Adipose tissue (tissue), 3 donors: Measurements from ENCODE around the gene TUBB4B. TPM values are rescaled to one million over a fixed set of nuclear protein-coding genes. Genes with fewer than 3 reads are reported as not detected.
"Not testable (repeated sequence)": the region's sequence is repeated elsewhere in the genome, so short reads cannot be mapped to it uniquely, and the experiment has no call there.

ENCODE experiments used
- H3K27ac ChIP-seq: one replicate; pipeline ENCODE4 v1.5.1; 2013; ENCODE audit warnings: low read depth, low read length
- WGBS, 3 donors: extraction: QIAGEN DNeasy Blood & Tissue Kit; methylation state at CpG; one replicate each; pipeline ENCODE4 v1.1.7; 2013; 5-methylcytosine and 5-hydroxymethylcytosine counted together
- polyA plus RNA-seq, 3 donors: library from polyadenylated mRNA; stranded (reverse); fragments of 200-250 nt; gene quantifications; one replicate each; pipeline ENCODE4 v1.2.3, GENCODE V29; 2013
- donor health status: healthy with polysubstance abuse.
- donor health status: Bipolar disorder and iron deficiency.
- donor health status: healthy.

Gene TUBB4B
- polyA plus RNA-seq, 3 donors, result 88.8 to 317 (median 145) TPM

DNA sequence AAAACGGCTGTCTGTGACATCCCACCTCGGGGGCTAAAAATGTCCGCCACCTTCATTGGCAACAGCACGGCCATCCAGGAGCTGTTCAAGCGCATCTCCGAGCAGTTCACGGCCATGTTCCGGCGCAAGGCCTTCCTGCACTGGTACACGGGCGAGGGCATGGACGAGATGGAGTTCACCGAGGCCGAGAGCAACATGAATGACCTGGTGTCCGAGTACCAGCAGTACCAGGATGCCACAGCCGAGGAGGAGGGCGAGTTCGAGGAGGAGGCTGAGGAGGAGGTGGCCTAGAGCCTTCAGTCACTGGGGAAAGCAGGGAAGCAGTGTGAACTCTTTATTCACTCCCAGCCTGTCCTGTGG is 2.2 kb downstream of the TUBB4B start:
- WGBS, 3 donors, result 66 to 94% (median 91%) methylated on average over 15 to 18 of the region's 18 CpGs
- not testable (repeated sequence) for H3K27ac ChIP-seq

DNA sequence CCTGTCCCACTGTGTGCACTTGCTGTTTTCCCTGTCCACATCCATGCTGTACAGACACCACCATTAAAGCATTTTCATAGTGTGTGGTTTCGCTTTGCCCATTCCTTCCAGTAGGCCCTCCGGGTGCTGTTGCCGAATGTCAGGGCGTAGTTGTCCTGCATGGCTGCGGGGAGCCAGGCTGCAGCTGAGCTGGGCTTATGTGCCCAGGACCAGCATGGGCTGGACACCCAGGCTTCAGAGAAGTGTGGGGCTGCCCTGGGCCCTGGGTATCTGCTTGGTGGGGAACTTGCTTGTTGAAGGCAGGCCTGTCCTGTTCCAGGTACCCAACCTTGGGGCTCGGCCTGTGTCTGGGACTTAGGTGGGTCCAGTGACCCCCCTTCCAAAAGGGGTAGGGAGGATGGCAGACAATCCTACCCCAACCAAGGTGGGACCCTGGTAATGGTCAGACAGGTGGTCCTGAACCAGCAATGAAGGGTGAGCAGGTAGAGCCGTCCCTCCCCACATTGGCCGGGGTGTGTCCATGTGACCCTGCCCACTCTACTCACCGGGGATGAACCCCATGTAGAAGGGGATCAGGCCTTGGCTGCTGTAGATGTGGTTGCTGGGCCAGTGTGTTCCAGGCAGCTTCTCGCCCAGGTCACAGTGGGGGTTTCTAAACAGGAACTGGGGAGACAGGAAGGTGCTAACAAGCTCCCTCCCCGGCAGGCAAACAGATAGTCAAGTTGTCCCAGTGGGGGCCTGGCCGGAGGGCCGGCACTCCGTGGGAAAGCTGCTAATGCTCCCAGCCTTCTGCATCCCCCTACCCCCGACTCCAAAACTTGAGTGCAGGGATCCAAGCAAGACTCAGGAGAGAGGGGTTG is 2.8 kb downstream of the TUBB4B start:
- WGBS, 3 donors, result 56 to 71% (median 68%) methylated on average over 15 of the region's 15 CpGs
- no peak overlapping the region for H3K27ac ChIP-seq

DNA sequence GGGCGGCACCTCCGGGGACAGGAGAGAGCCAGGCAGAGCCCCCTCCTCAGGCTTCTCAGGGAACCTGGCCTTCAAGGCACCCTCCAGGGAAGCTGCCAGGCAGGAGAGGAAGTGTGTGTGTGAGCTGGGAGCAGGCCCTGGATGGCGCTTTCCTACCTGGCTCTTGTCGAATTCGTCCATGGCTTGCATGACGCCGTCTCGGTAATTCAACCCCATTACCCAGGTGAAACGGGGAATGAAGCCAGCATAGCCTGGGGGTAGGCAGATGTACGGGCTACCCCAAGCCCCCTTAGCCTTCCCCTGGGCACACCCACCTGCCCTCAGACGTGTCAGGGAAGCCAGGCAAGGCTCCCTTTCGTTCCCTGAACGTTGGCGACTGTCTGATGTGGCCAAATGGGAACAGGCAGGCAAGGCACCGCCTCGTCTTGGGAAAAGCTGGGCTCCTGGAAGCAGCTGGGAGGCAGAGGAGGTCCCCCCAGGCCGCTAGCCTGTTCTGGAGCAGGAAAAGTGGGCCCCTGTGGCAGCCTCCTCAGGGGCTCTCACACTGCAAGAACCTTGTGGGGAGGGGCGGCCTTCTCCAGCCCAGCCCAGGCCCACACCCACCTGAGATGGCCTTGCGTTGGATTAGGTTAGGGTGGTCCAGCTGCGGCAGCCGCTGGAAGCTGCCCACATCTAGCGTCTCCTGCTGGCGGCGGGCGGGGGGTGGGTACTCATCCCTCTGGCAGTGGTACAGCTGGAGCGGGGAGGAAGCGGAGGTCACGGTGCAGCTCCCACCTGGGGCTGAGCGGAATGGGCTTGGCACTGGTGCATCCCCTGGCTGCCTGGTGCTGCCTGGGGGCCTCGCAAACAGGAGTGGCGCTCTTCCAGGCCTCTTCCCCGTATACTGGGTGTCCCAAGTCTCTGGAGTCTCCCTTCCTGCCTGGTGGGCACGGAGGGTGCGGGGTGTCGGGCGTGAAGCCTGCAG is 3.7 kb downstream of the TUBB4B start:
- WGBS, 3 donors, result 66 to 68% (median 67%) methylated on average over 33 to 36 of the region's 36 CpGs
- no peak overlapping the region for H3K27ac ChIP-seq

DNA sequence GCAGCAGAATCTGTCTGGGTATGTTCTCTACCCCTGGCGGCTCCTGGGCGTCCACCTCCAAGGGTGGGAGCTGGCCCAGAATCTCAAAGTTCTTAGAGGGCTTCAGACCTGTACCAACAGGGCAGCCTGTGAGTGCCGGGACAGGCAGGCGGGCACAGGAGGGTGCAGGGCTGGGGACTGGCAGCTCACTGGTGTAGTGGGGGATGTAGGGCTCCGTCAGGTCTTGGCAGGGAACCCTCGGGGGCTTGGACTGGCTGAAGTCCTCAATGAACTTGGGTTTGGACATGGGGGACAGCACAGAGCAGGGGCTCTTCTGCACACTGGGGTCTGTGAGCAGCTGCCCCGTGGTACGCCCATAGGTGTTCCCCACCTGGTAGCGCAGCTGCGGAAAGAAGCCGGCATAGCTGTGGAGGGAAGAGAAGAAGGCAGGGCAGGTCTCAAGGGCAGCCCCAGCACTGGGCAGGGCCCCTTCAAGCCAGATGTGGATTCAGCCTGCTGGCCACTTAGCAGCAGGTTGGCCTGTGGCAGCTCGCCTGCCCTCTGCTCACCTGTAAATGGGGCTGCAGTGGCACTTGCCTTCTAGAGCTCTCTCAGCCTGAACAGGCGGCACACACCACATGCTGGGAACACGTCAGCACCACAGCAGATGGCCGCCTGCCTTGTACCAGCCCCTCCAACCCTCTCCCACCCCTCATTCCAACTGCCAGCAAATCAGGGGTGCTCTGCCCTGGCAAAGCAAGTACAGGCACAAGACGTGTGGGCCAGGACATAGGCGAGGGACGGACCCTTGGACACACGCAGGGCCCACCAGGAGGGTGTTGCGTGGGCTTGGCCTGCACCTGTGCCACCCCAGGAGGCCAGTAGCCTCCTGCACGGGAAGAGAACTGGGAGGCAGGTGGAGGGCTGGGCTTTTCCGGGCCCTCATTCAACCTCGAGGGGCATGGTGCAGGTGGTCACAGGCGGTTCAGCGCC is 4.6 kb downstream of the TUBB4B start:
- WGBS, 3 donors, result 88 to 92% (median 92%) methylated on average over 23 to 25 of the region's 25 CpGs

DNA sequence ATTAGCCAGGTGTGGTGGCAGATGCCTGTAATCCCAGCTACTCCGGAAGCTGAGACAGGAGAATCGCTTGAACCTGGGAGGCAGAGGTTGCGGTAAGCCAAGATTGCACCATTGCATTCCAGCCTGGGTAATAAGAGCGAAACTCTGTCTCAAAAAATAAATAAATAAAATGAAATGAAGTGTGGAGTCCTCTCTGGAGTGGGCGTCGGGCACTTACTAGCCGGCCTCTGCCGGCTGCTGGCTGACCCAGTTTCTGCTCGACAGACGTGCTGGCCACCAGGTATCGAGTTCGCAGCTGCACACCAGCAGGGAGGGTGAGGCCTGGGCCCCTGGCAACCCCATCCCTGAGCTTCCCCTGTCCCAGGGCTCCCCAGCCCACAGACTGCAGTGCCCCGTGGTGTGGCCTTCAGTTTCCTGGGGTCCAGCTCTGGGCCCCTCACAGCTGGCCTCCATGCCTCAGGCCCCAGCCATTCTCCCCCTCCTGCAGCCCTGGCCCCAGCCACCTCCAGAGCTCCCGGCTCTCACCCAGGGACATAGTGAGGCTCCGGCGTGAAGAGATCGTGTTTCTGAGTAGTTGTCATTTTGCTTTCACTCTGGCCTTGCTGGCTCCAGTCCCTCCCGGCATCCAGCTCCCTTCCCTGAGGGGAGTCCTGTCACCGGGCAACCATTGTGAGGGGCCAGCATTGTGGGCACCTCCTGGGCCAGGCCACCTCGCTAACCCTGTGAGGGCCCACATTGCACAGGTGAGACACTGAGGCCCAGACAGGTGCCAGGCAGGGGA is 6.2 kb downstream of the TUBB4B start:
- H3K27ac ChIP-seq, result no peak overlapping the region
- WGBS, 3 donors, result 75 to 84% (median 77%) methylated on average over 20 of the region's 20 CpGs

More for the DNA sequence above, 4.6 kb downstream of the TUBB4B start:
- no peak overlapping the region for H3K27ac ChIP-seq

DNA sequence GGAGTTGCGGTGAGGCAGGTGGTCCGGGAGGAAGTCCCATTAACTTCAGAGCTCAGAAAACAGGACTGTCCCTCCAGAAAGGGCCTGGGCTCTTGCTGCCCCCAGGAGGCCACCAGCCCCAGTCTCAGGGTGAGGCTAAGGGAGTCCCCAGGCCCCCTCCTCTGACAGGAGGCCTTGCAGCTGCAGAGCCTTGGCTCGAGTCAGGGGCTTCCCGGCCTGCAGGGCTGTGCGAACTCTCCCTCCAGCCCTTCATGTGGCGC is 6.8 kb downstream of the TUBB4B start:
- 83 to 93% (median 88%) methylated on average over 6 of the region's 6 CpGs for WGBS, 3 donors

DNA sequence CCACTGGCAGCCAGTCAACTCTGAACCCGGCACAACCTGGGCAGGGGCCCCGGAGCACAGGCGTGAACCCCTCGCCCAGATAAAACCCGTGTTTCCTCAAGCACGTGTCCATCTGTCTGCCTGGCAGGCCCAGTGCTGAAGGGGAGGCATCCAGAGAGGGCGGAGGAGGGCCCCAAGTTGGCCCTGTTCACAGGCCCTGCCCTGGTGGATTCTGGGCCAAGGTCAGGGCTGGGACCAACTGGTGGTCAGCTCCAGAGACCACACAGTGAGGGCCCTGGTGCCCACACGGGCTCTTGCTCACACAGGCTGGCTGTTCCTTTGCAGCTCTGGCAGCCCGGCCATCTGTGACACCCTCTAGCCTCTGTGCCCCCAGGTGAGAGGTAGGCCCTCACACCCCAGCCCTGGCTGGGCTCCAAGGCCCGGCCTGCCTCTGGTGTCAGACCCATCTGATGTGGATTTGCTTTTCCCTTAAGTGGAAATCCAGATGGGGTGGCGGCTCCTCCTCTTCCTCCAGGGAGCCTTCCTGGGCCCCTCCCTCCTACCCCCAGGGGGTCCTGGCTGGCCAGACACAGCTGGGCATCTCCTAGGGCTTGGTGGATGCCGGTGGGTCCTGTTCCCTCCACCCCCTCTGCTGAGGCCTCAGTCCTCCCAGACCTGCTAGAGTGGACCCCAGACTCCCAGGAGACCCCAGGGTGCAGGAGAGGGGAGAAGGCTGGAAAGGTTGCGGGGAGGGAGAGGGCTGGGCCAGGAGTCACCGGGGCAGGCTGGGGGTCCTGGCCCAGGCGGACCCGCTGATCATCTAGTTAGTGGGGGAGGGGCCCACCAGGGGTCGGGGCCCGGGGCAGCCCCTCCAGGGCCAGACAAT is 9.5 kb downstream of the TUBB4B start:
- no peak overlapping the region for H3K27ac ChIP-seq
- WGBS, 3 donors, result 53 to 64% (median 61%) methylated on average over 12 to 18 of the region's 18 CpGs

More for the DNA sequence above, 6.8 kb downstream of the TUBB4B start:
- no peak overlapping the region for H3K27ac ChIP-seq

DNA sequence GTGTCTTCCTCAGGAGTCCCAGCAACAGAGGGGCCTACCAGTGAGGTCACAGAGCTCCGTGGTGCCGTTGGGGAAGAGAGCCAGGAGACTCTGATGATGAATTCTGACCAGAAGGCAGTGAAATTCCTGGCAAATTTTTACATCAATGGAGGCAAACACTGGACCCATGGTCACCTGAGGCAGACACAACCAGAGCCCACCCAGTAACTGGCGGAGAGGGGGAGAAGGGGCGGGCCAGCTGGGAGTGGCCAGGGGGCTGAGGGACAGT is 10.0 kb downstream of the TUBB4B start, which contains the start of gene STPG3:
Gene STPG3, plus strand, starts transcription at position 93 of the 268 bp plus-strand sequence. Its CDS starts 1 bp downstream, at position 94.
- whole genome bisulfite sequencing, 3 donors, result 50 to 74% (median 53%) methylated on average over 2 to 4 of the region's 4 CpGs
- H3K27ac ChIP-seq, result no peak within 1 kb of the TSS

DNA sequence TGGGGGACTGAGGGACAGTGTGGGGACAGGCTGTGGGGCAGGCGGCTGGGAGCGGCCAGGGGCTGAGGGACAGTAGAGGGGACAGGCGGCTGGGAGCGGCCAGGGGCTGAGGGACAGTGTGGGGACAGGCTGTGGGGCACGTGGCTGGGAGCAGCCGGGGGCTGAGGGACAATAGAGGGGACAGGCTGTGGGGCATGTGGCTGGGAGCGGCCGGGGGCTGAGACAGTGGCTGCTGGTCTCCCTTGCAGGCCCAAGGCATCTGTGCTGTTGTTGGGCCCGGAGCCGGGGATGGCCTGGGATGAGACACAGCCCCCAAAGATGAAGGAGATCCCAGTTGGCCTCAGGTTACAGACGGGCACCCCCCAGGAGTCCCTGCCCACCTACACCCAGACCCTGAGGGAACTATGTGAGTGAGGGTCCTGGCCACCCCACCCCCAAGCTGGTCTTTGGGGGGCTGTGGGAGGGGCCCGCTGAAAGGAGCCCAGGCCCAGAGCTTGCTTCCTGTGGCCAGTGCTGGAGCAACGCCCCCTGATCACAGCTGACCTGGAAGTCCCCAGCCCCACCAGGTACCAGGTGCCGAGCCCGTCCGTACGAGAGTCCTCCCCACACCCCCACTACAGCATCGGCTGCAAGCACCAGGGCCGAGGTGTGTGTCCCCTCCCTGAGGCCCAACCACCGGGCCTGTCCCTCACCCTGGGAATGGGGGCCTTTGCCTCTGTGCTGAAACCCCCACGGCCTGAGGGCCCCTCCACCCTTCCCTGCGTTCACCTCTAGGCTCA is 10.6 kb downstream of the TUBB4B start:
- 84 to 95% (median 88%) methylated on average over 18 to 22 of the region's 22 CpGs for WGBS, 3 donors
- no peak overlapping the region for H3K27ac ChIP-seq

DNA sequence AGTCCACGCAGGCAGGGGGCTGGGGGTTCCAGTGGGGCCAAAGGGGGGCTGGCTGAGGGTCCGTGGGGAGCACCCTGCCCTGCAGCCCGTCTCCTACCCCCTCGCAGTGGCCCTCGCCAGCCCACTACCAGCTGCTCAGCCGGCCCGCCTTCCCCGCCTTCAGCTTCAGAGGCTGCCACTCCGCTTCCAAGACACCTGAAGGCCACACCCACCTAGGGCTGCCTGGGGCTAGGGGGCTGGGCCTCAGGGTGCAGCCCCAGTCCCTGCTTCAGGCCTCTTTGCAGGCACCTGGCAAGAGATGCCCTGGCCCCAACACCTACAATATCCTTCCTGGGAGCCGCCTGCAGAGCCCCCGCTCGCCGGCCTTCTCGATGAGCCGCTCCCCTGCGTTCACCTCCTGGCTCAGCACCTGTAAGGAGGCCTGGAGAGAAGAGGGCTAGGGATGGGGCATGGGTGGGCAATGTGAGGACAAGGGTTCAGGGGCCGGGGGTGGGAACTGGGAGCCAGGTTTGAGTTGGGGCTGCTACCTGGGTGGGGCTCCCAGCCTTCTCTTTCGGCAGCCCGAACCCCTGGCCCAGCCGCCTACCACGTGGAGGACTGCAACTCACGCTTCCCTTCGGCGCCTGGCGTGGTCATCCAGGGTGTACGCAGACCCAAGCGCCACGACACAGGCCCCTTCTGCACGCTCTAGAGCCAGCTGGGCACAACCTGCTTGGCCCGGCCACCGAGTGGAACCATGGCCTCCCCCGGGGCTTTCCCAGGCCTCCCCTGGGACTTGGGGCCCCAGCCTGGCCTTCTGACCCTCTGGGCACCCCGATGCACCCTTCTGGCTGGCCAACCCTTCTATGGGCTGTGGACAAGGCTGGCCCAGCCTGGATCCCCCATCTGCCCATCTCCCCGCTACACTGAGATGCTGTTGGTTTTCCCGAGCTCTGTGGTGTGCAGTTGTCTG is 11.7 kb downstream of the TUBB4B start:
- H3K27ac ChIP-seq, result no peak overlapping the region
- 77 to 91% (median 90%) methylated on average over 30 to 35 of the region's 35 CpGs for WGBS, 3 donors

DNA sequence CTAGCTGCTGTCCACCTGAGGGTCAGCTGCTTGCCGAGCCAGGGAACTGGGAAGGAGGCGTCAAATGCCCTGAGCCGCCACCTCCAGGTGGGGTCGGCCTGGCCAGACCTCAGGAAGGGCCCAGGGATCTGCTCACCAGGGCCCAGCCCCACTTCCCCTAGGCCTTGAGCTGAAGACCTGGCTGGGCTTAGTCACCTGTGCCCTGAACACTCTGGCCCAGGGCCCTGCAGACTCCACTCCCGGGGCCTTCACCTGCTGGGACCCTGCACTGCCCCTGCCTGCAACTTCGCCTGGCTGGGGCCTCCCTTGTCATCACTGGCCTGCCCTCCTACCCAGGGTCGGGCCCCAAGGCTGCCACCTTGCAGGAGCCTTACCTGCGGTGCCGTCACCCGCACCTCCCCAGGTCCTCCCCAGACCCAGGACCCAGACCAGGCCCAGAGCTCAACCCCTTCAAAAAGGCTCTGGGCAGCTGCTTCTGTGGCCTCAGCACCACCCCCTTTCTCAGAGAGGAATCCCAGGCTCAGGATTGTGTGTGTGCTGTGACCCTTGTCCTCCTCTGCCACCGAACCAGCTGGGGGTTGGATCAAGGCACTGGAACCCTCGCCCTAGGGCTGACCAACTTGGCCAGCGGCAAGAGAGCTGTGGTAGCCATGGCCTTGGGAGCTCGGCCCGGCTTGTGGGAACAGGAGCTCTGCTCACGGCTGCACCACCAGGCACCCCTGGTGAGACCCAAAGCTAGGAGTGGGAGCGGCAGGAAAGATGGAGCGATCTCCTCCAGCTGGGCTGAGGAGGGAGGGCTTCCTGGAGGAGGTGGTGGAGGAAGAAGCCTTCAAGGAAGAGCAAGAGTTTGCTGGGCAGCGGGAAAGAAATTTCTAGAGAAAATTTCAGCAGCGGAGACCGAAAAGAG is 12.9 kb downstream of the TUBB4B start:
- WGBS, 3 donors, result 34 to 76% (median 66%) methylated on average over 21 of the region's 21 CpGs
- H3K27ac ChIP-seq, result no peak overlapping the region

DNA sequence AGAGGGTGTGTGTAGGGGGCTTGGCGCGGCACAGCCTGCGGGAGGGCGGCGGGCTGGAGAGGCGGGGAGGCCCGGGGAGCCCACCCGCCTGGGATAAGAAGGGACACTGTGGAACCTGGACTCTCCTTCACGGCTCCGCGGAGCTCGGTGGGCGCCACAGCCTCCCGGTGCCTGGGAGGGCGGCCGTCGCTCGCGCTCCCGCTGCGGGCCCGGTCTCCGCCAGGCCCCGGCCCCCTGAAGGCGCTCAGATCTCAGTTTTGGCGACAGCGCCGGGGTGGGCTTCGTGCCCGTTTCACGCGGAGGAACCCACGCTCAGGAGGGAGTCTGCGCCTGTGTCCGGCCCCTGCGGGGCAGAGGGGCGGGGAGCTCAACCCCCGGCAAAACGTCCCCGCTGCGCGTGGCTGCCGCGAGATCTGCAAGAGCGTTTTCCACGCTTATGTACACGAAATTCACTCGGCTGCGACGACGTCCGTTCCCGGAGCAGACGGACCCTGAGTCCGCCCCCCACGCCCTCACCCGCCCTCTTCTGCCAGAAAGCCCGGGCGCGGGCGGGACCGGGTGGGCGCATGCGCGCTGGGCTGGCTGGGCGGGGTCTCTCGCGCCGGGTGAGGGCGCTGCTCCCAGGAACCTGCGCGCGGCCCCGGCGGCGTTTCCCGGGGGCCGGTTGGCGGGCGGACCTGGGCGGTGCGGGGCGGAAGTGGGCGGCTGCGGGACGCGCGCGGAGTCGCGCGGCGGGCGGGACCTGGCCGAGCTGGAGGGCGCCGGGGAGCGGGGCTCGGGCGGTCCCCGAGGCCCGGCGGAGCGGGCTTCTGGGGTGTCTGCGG is 13.7 kb downstream of the TUBB4B start, which contains the start of gene NELFB:
Gene NELFB, plus strand, starts transcription at position 704 of the 824 bp plus-strand sequence.
- WGBS, 3 donors, result 1 to 2% (median 2%) methylated on average over 89 to 105 of the region's 105 CpGs
- H3K27ac ChIP-seq, result no peak within 1 kb of the TSS

DNA sequence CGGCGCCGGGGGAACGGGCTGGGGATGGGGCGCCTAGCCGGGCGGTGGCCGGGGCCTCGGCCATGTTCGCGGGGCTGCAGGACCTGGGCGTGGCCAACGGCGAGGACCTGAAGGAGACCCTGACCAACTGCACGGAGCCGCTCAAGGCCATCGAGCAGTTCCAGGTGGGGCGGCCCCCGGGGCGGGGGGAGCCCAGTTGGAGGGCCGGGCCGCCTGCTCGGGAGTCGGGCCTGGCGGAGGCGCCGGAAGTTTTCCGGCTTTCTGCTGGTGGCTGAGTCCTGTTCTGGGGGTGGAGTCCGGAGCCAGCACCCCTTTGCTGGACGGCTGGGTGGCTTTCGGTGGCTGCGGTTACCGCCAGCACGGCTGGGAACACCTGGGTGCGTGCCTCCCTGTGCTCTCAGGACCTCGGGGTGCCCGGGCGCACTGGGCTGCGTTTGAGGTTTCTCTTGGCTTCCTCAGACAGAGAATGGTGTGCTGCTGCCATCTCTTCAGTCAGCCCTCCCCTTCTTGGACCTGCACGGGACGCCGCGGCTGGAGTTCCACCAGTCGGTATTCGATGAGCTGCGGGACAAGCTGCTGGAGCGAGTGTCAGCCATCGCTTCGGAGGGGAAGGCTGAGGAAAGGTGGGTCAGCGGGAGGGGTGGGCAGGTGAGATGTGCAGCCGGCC is 14.5 kb downstream of the TUBB4B start:
- no peak overlapping the region for H3K27ac ChIP-seq
- 1 to 4% (median 2%) methylated on average over 40 to 51 of the region's 51 CpGs for WGBS, 3 donors
